Measurements from ENCODE around the gene GRM5.
"Not testable (repeated sequence)": the region's sequence is repeated elsewhere in the genome, so short reads cannot be mapped to it uniquely, and the experiment has no call there.

GRM5 gene

GRCh38 chr11:88838139-88838538 is 227.6 kb downstream of the GRM5 start:
- not testable (repeated sequence) for H3K36me3 ChIP-seq (ENCODE audit: control insufficient read depth, insufficient read depth, low read length); H3K27ac ChIP-seq (ENCODE audit: low read depth, low read length, severe bottlenecking); H3K4me3 ChIP-seq (ENCODE audit: extremely low read depth, insufficient read depth, low read length, poor library complexity, severe bottlenecking); H3K9me3 ChIP-seq (ENCODE audit: control insufficient read depth, low read length); H3K4me1 ChIP-seq (ENCODE audit: control insufficient read depth, insufficient read depth, low read length, poor library complexity, severe bottlenecking)
- no CpG with 5 or more reads among the region's 1 CpG for WGBS, 2 experiments (ENCODE audit: insufficient coverage in 2 of 2)

- not testable (repeated sequence) for H3K4me3 ChIP-seq (ENCODE audit: extremely low read depth, insufficient read depth, low read length, poor library complexity, severe bottlenecking); H3K36me3 ChIP-seq (ENCODE audit: control insufficient read depth, insufficient read depth, low read length); H3K4me1 ChIP-seq (ENCODE audit: control insufficient read depth, insufficient read depth, low read length, poor library complexity, severe bottlenecking); H3K9me3 ChIP-seq (ENCODE audit: control insufficient read depth, low read length); H3K27ac ChIP-seq (ENCODE audit: low read depth, low read length, severe bottlenecking)
- no CpG with 5 or more reads among the region's 2 CpGs for whole genome bisulfite sequencing, 2 experiments (ENCODE audit: insufficient coverage in 2 of 2)
Measured at GRCh38 chr11:88835709-88836108, 230.1 kb downstream of the GRM5 start.

- Histone ChIP-seq H3K36me3 (ENCODE audit: control insufficient read depth, insufficient read depth, low read length) (no peaks in the 10 kb centered on the region), H3K9me3 (ENCODE audit: control insufficient read depth, low read length) (no peaks in the 10 kb centered on the region), H3K4me1 (ENCODE audit: control insufficient read depth, insufficient read depth, low read length, poor library complexity, severe bottlenecking) (no peaks in the 10 kb centered on the region), H3K27ac (ENCODE audit: low read depth, low read length, severe bottlenecking) (no peak overlapping the region), H3K4me3 (ENCODE audit: extremely low read depth, insufficient read depth, low read length, poor library complexity, severe bottlenecking) (no peak overlapping the region)
- WGBS, 2 experiments (ENCODE audit: insufficient coverage in 2 of 2), result 75 to 100% methylated on average over 1 to 2 of the region's 3 CpGs
Measured at GRCh38 chr11:88831303-88831890, 234.4 kb downstream of the GRM5 start.

- H3K4me1 ChIP-seq (ENCODE audit: control insufficient read depth, insufficient read depth, low read length, poor library complexity, severe bottlenecking), result no peaks in the 10 kb centered on the region
- WGBS, 2 experiments (ENCODE audit: insufficient coverage in 2 of 2), result 100% methylated on average over 1 of the region's 3 CpGs; no CpG with 5 or more reads in 1 of the 2 experiments
- no peaks in the 10 kb centered on the region for H3K9me3 ChIP-seq (ENCODE audit: control insufficient read depth, low read length)
- H3K27ac ChIP-seq (ENCODE audit: low read depth, low read length, severe bottlenecking), result no peak overlapping the region
- H3K36me3 ChIP-seq (ENCODE audit: control insufficient read depth, insufficient read depth, low read length), result no peaks in the 10 kb centered on the region
- no peak overlapping the region for H3K4me3 ChIP-seq (ENCODE audit: extremely low read depth, insufficient read depth, low read length, poor library complexity, severe bottlenecking)
Measured at GRCh38 chr11:88827018-88827676, 238.6 kb downstream of the GRM5 start.

GRCh38 chr11:88819616-88820015 is 246.2 kb downstream of the GRM5 start:
- Histone ChIP-seq H3K9me3 (ENCODE audit: control insufficient read depth, low read length) (no peaks in the 10 kb centered on the region), H3K4me3 (ENCODE audit: extremely low read depth, insufficient read depth, low read length, poor library complexity, severe bottlenecking) (no peak overlapping the region), H3K36me3 (ENCODE audit: control insufficient read depth, insufficient read depth, low read length) (no peaks in the 10 kb centered on the region), H3K4me1 (ENCODE audit: control insufficient read depth, insufficient read depth, low read length, poor library complexity, severe bottlenecking) (no peaks in the 10 kb centered on the region), H3K27ac (ENCODE audit: low read depth, low read length, severe bottlenecking) (no peak overlapping the region)
- WGBS, 2 experiments (ENCODE audit: insufficient coverage in 2 of 2), result 100% methylated on average over 2 of the region's 3 CpGs; no CpG with 5 or more reads in 1 of the 2 experiments

- Histone ChIP-seq H3K4me3 (ENCODE audit: extremely low read depth, insufficient read depth, low read length, poor library complexity, severe bottlenecking) (no peak overlapping the region), H3K9me3 (ENCODE audit: control insufficient read depth, low read length) (no peaks in the 10 kb centered on the region), H3K27ac (ENCODE audit: low read depth, low read length, severe bottlenecking) (no peak overlapping the region), H3K4me1 (ENCODE audit: control insufficient read depth, insufficient read depth, low read length, poor library complexity, severe bottlenecking) (no peaks in the 10 kb centered on the region), H3K36me3 (ENCODE audit: control insufficient read depth, insufficient read depth, low read length) (no peaks in the 10 kb centered on the region)
Measured at GRCh38 chr11:88818978-88819377, 246.8 kb downstream of the GRM5 start.

- 100% methylated on average over 1 to 2 of the region's 3 CpGs for WGBS, 2 experiments (ENCODE audit: insufficient coverage in 2 of 2)
- H3K4me3 ChIP-seq (ENCODE audit: extremely low read depth, insufficient read depth, low read length, poor library complexity, severe bottlenecking), result no peak overlapping the region
- no peaks in the 10 kb centered on the region for H3K9me3 ChIP-seq (ENCODE audit: control insufficient read depth, low read length)
- no peak overlapping the region for H3K27ac ChIP-seq (ENCODE audit: low read depth, low read length, severe bottlenecking)
- no peaks in the 10 kb centered on the region for H3K36me3 ChIP-seq (ENCODE audit: control insufficient read depth, insufficient read depth, low read length)
- H3K4me1 ChIP-seq (ENCODE audit: control insufficient read depth, insufficient read depth, low read length, poor library complexity, severe bottlenecking), result no peaks in the 10 kb centered on the region
Measured at GRCh38 chr11:88815505-88815904, 250.3 kb downstream of the GRM5 start.

- Histone ChIP-seq H3K27ac (ENCODE audit: low read depth, low read length, severe bottlenecking) (no peak overlapping the region), H3K4me1 (ENCODE audit: control insufficient read depth, insufficient read depth, low read length, poor library complexity, severe bottlenecking) (no peaks in the 10 kb centered on the region), H3K36me3 (ENCODE audit: control insufficient read depth, insufficient read depth, low read length) (no peaks in the 10 kb centered on the region), H3K4me3 (ENCODE audit: extremely low read depth, insufficient read depth, low read length, poor library complexity, severe bottlenecking) (no peak overlapping the region), H3K9me3 (ENCODE audit: control insufficient read depth, low read length) (no peaks in the 10 kb centered on the region)
- WGBS, 2 experiments (ENCODE audit: insufficient coverage in 2 of 2), result 0% methylated on average over 1 of the region's 1 CpG; no CpG with 5 or more reads in 1 of the 2 experiments
Measured at GRCh38 chr11:88814076-88814475, 251.7 kb downstream of the GRM5 start.

- no peaks in the 10 kb centered on the region for H3K36me3 ChIP-seq (ENCODE audit: control insufficient read depth, insufficient read depth, low read length)
- no peak overlapping the region for H3K4me3 ChIP-seq (ENCODE audit: extremely low read depth, insufficient read depth, low read length, poor library complexity, severe bottlenecking)
- H3K4me1 ChIP-seq (ENCODE audit: control insufficient read depth, insufficient read depth, low read length, poor library complexity, severe bottlenecking), result no peaks in the 10 kb centered on the region
- no peak overlapping the region for H3K27ac ChIP-seq (ENCODE audit: low read depth, low read length, severe bottlenecking)
- no peaks in the 10 kb centered on the region for H3K9me3 ChIP-seq (ENCODE audit: control insufficient read depth, low read length)
- WGBS, 2 experiments (ENCODE audit: insufficient coverage in 2 of 2), result no CpG with 5 or more reads among the region's 1 CpG
Measured at GRCh38 chr11:88813233-88813915, 252.4 kb downstream of the GRM5 start.

- H3K4me3 ChIP-seq (ENCODE audit: extremely low read depth, insufficient read depth, low read length, poor library complexity, severe bottlenecking), result no peak overlapping the region
- no peaks in the 10 kb centered on the region for H3K4me1 ChIP-seq (ENCODE audit: control insufficient read depth, insufficient read depth, low read length, poor library complexity, severe bottlenecking)
- H3K9me3 ChIP-seq (ENCODE audit: control insufficient read depth, low read length), result no peaks in the 10 kb centered on the region
- no peaks in the 10 kb centered on the region for H3K36me3 ChIP-seq (ENCODE audit: control insufficient read depth, insufficient read depth, low read length)
- WGBS, 2 experiments (ENCODE audit: insufficient coverage in 2 of 2), result 0% methylated on average over 1 of the region's 3 CpGs
- H3K27ac ChIP-seq (ENCODE audit: low read depth, low read length, severe bottlenecking), result no peak overlapping the region
Measured at GRCh38 chr11:88810420-88811097, 255.2 kb downstream of the GRM5 start.
